Measurements from ENCODE around the gene UMAD1. TPM values are rescaled to one million over a fixed set of nuclear protein-coding genes. Genes with fewer than 3 reads are reported as not detected.

Gene UMAD1
- total and polyA plus RNA-seq, 2 experiments from 2014 or later = 8.4 to 12.4 TPM

GRCh38 chr7:7882888-7883287, 242.3 kb downstream of the UMAD1 start (continued):
- TF ChIP-seq ZNF462 (CRISPR knock-in tag; IDR thresholded peaks at IDR 0.05) = no peak

DNA sequence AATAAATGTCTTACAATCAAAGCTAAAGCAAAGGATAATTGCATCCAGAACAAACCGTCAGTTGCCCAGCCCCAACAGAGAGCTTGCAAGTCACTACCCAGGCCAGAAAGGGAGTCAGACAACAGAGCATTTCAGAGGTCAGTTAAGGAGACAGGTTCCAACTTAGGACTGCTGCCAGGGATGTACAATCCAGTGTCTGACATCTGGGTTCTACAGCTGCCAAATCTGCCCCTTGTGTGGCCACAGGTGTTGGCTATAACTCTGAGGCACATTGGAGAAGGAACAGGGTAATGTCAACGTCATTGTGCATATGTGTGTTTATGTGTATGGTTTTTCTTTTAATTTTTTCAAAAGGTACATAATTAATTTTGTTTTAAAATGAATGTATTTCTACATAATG, 242.8 kb downstream of the UMAD1 start:
- Histone ChIP-seq H4K20me1 (replicated peaks; ENCODE audit: insufficient read depth) (no peaks in the 10 kb centered on the region), H3F3A (replicated peaks; ENCODE audit: low read depth) (no peaks in the 10 kb centered on the region), H3K9me2 (ENCODE audit: insufficient read depth) (no peaks in the 10 kb centered on the region), H3K27ac (ENCODE audit: low read depth) (no peak overlapping the region), H3K4me2 (no peak overlapping the region), H3K36me3 (ENCODE audit: insufficient read depth) (no peaks in the 10 kb centered on the region), H3K79me2 (replicated peaks; ENCODE audit: insufficient read depth) (no peaks in the 10 kb centered on the region), H3K4me3 (no peak overlapping the region), H2AFZ (no peak overlapping the region), H3K4me1 (ENCODE audit: insufficient read depth) (no peaks in the 10 kb centered on the region), H3K27me3 (ENCODE audit: insufficient read depth) (no peaks in the 10 kb centered on the region)
- H3K9me3 Mint-ChIP-seq = no peaks in the 10 kb centered on the region
- H3K4me1 Mint-ChIP-seq = no peaks in the 10 kb centered on the region
- no peaks in the 10 kb centered on the region for H3K27me3 Mint-ChIP-seq (ENCODE audit: insufficient read depth, low read depth, poor library complexity)
- ATAC-seq = no peak
- no peak overlapping the region for H3K27ac Mint-ChIP-seq
- DNase-seq (ENCODE audit: low spot score) = no peak
- no peak overlapping the region for H3K4me3 Mint-ChIP-seq
- H3K36me3 Mint-ChIP-seq (ENCODE audit: low read depth) = no peaks in the 10 kb centered on the region
- no peak for TF ChIP-seq STAT1 (IDR thresholded peaks at IDR 0.05; ENCODE audit: unreplicated experiment)
- TF ChIP-seq ZNF331 (CRISPR knock-in tag; IDR thresholded peaks at IDR 0.05; ENCODE audit: low read depth) = no peak
- no peak for TF ChIP-seq ZNF114 (CRISPR knock-in tag; IDR thresholded peaks at IDR 0.05)
- TF ChIP-seq CREB1 (CRISPR knock-in tag; IDR thresholded peaks at IDR 0.05; ENCODE audit: low read depth) = no peak
- TF ChIP-seq, protein P1, sequence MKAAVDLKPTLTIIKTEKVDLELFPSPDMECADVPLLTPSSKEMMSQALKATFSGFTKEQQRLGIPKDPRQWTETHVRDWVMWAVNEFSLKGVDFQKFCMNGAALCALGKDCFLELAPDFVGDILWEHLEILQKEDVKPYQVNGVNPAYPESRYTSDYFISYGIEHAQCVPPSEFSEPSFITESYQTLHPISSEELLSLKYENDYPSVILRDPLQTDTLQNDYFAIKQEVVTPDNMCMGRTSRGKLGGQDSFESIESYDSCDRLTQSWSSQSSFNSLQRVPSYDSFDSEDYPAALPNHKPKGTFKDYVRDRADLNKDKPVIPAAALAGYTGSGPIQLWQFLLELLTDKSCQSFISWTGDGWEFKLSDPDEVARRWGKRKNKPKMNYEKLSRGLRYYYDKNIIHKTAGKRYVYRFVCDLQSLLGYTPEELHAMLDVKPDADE (IDR thresholded peaks at IDR 0.05) = no peak
- no peak for TF ChIP-seq JUNB (IDR thresholded peaks at IDR 0.05; ENCODE audit: unreplicated experiment)
- no peak for TF ChIP-seq POLR2AphosphoS5 (IDR thresholded peaks at IDR 0.05; ENCODE audit: low read depth)
- no peak for TF ChIP-seq NANOG (IDR thresholded peaks at IDR 0.05; ENCODE audit: borderline replicate concordance)
- TF ChIP-seq EZH2phosphoT487 (IDR thresholded peaks at IDR 0.05; ENCODE audit: unreplicated experiment) = no peak
- no peak for TF ChIP-seq EZH2 (IDR thresholded peaks at IDR 0.05; ENCODE audit: low read depth, unreplicated experiment)
